Mammary epithelial cell (primary cell): Measurements from ENCODE around the gene TCF7.

Experiments used
- CTCF ChIP-seq, 2 donors: IDR thresholded peaks in 1 of 2; conservative IDR thresholded peaks in 1 of 2; 2 replicates each; pipeline ENCODE4 v1.5.1; 2011 to 2012; ENCODE audit warnings: inconsistent platforms in 2 of 2, low read length in 2 of 2, mild to moderate bottlenecking in 2 of 2, control low read depth in 1 of 2, low read depth in 1 of 2; ENCODE audit not compliant: insufficient read depth in 1 of 2; ENCODE audit errors: extremely low read depth in 1 of 2
- EZH2 ChIP-seq: IDR thresholded peaks from 2 replicates; pipeline ENCODE4 v1.6.1; 2012; ENCODE audit warnings: low read length, inconsistent platforms, borderline replicate concordance

- TF ChIP-seq CTCF (conservative IDR thresholded peaks at IDR 0.05 in 1 of 2, IDR thresholded peaks at IDR 0.05 in 1 of 2; ENCODE audit: extremely low read depth in 1 of 2, insufficient read depth in 1 of 2, low read depth in 1 of 2, low read length in 2 of 2) (no peak), EZH2 (no peak)
Measured at GRCh38 chr5:134099939-134100282, 14.6 kb upstream of the TCF7 start.
